B cell (primary cell): ENCODE data around the gene TCAP. TPM values are rescaled to one million over a fixed set of nuclear protein-coding genes. Genes with fewer than 3 reads are reported as not detected.

ENCODE experiments used
- ATAC-seq: fragments of 200-7000 bp; cut with Tn5 transposase; one replicate; pipeline ENCODE4 v1.10.0; 2021; ENCODE audit warnings: low read depth, mild to moderate bottlenecking, moderate number of reproducible peaks, moderate library complexity
- CTCF ChIA-PET: fragments of 350-600 bp; sonication (Branson Sonifier 250); formaldehyde crosslinking; loops from one replicate; lab custom pipeline; 2021; ENCODE audit warnings: antibody characterized with exemption, inconsistent platforms; lab: Charles Lee
- POLR2A ChIA-PET: fragments of 350-600 bp; sonication (Branson Sonifier 250); formaldehyde crosslinking; loops from one replicate; lab custom pipeline; 2021; ENCODE audit warnings: antibody characterized with exemption; lab: Charles Lee
- DNase-seq: peaks from one replicate; pipeline ENCODE4 v3.0.0; 2013
- H2AFZ ChIP-seq: 2 replicates; pipeline ENCODE4 v1.6.1; 2012; ENCODE audit warnings: mild to moderate bottlenecking, low read depth, low read length; ENCODE audit not compliant: insufficient read depth, poor library complexity, severe bottlenecking
- H3K27ac ChIP-seq, 2 donors: 1 replicate in 1 of 2; 2 replicates in 1 of 2; pipeline ENCODE4 v1.5.1; 2012 to 2013; ENCODE audit warnings: low read length in 2 of 2, mild to moderate bottlenecking in 2 of 2, moderate library complexity in 1 of 2
- H3K27me3 ChIP-seq, 4 experiments: fragments of 200-600 bp in 1 of 4; sonication (generic) in 1 of 4; replicated peaks in 1 of 4; 1 replicate in 2 of 4; 2 replicates in 2 of 4; pipeline versions ENCODE4 v1.6.1 to v1.7.0; 2013 to 2016; ENCODE audit warnings: low read length in 3 of 4, mild to moderate bottlenecking in 2 of 4, mixed read lengths in 1 of 4, moderate library complexity in 1 of 4; ENCODE audit not compliant: insufficient read depth in 4 of 4, control insufficient read depth in 3 of 4; ENCODE audit errors: control extremely low read depth in 1 of 4
- H3K36me3 ChIP-seq, 2 experiments: replicated peaks in 1 of 2; 1 replicate in 1 of 2; 2 replicates in 1 of 2; pipeline versions ENCODE4 v1.6.1 to v1.7.1; 2013; ENCODE audit warnings: low read length in 1 of 2; ENCODE audit not compliant: insufficient read depth in 2 of 2, control insufficient read depth in 1 of 2; ENCODE audit errors: control extremely low read depth in 1 of 2, extremely low read depth in 1 of 2
- H3K4me1 ChIP-seq, 2 donors: fragments of 200-600 bp in 1 of 2; sonication (generic) in 1 of 2; 1 replicate in 1 of 2; 2 replicates in 1 of 2; pipeline versions ENCODE4 v1.5.1 to v1.6.1; 2013 to 2017; ENCODE audit warnings: low read length in 2 of 2; ENCODE audit not compliant: control insufficient read depth in 2 of 2, insufficient read depth in 2 of 2
- H3K4me2 ChIP-seq: replicated peaks from 2 replicates; pipeline ENCODE3; 2012; ENCODE audit warnings: mild to moderate bottlenecking, low read depth, low read length; ENCODE audit not compliant: poor library complexity, severe bottlenecking
- H3K4me3 ChIP-seq, 5 experiments: fragments of 200-600 bp in 1 of 5; sonication (generic) in 1 of 5; 1 replicate in 3 of 5; 2 replicates in 2 of 5; pipeline versions ENCODE4 v1.5.1 to v1.7.0; 2011 to 2016; ENCODE audit warnings: low read length in 4 of 5, mild to moderate bottlenecking in 4 of 5, low read depth in 2 of 5, control low read depth in 1 of 5, moderate library complexity in 1 of 5; ENCODE audit not compliant: insufficient read depth in 1 of 5; ENCODE audit errors: control extremely low read depth in 1 of 5, extremely low read depth in 1 of 5
- H3K79me2 ChIP-seq: fragments of 200-600 bp; sonication (generic); one replicate; pipeline ENCODE4 v1.6.0; 2016; ENCODE audit warnings: low read length; ENCODE audit not compliant: control insufficient read depth, insufficient read depth
- H3K9ac ChIP-seq: fragments of 200-600 bp; sonication (generic); 2 replicates; pipeline ENCODE4 v1.6.1; 2017; ENCODE audit warnings: mild to moderate bottlenecking, low read length, moderate library complexity
- H3K9me3 ChIP-seq, 3 donors: one replicate each; pipeline versions ENCODE4 v1.6.1 to v1.7.1; 2013; ENCODE audit warnings: low read length in 2 of 3; ENCODE audit not compliant: control insufficient read depth in 2 of 3, insufficient read depth in 1 of 3; ENCODE audit errors: control extremely low read depth in 1 of 3
- H4K20me1 ChIP-seq: 2 replicates; pipeline ENCODE4 v1.6.0; 2012; ENCODE audit warnings: mild to moderate bottlenecking, low read length; ENCODE audit not compliant: insufficient read depth, control insufficient read depth, poor library complexity, severe bottlenecking
- H3K27ac Mint-ChIP-seq: one replicate; pipeline ENCODE4 v1.8.0; 2021; ENCODE audit warnings: mixed read lengths
- H3K27me3 Mint-ChIP-seq: one replicate; pipeline ENCODE4 v1.8.0; 2021; ENCODE audit warnings: mixed read lengths
- H3K4me1 Mint-ChIP-seq: one replicate; pipeline ENCODE4 v1.8.0; 2021; ENCODE audit warnings: mixed read lengths
- H3K4me3 Mint-ChIP-seq: one replicate; pipeline ENCODE4 v1.8.0; 2021; ENCODE audit warnings: mixed read lengths
- H3K9me3 Mint-ChIP-seq: one replicate; pipeline ENCODE4 v1.8.0; 2022; ENCODE audit warnings: mixed read lengths; ENCODE audit not compliant: insufficient read depth
- CTCF ChIP-seq: fragments of 200-600 bp; IDR thresholded peaks from one replicate; pipeline ENCODE4 v1.8.0; 2022; ENCODE audit warnings: antibody characterized with exemption, mild to moderate bottlenecking
- EZH2 ChIP-seq: IDR thresholded peaks from 2 replicates; pipeline ENCODE4 v1.6.1; 2012; ENCODE audit warnings: borderline replicate concordance, low read depth, mild to moderate bottlenecking, moderate library complexity, low read length; ENCODE audit not compliant: insufficient read depth, poor library complexity, severe bottlenecking
- WGBS: methylation state at CpG from one replicate; pipeline ENCODE4 v1.1.5; 2013; ENCODE audit warnings: missing lambda C conversion rate; ENCODE audit not compliant: insufficient coverage; 5-methylcytosine and 5-hydroxymethylcytosine counted together
- intact Hi-C: fragments of 100-400 bp; cut with micrococcal nuclease; formaldehyde crosslinking; loops from one replicate; pipeline ENCODE4 v1.10.0; 2022
- polyA plus RNA-seq: library from polyadenylated mRNA; depleted of rRNA; stranded (reverse); fragments of >200 nt; gene quantifications from 2 replicates; pipeline ENCODE4 v1.2.3, GENCODE V29; 2012
- total RNA-seq, 2 donors: library from RNA; stranded (reverse); fragments of 120-200 nt in 1 of 2; gene quantifications; 1 replicate in 1 of 2; 2 replicates in 1 of 2; pipeline versions ENCODE4 v1.2.3 to v1.2.4, GENCODE V29; 2013 to 2022

Gene TCAP
- total and polyA plus RNA-seq, 2 donors (not counting 1 experiment from before 2014, with no cell fraction given) = 3.8 to 5.1 TPM

GRCh38 chr17:39665642-39666224, 584 bp downstream of the TCAP start:
- peaks cover 28 to 39% of the 10 kb centered on the region in 2 donors for H3K4me1 ChIP-seq
- H3K36me3 ChIP-seq = peaks cover 0 to 20% of the 10 kb centered on the region in 2 experiments
- Mint-ChIP-seq H3K27me3 (peaks cover 23% of the 10 kb centered on the region), H3K9me3 (no peaks in the 10 kb centered on the region), H3K4me3 (peak overlapping the region; percentile 13), H3K4me1 (peaks cover 26% of the 10 kb centered on the region), H3K27ac (no peak overlapping the region)
- CTCF ChIA-PET = interaction anchor here (0.8 to 8.7 kb wide), 6 partner anchors 10 to 44 kb away, joined by 3 to 109 read pairs (median 6); no protein-coding TSS in a partner anchor
- ATAC-seq (peak; percentile 18), DNase-seq (no peak)
- peaks cover 7% of the 10 kb centered on the region for H3K79me2 ChIP-seq
- H3K9ac ChIP-seq = no peak overlapping the region
- 80% methylated on average over 17 of the region's 17 CpGs for WGBS
- H3K4me2 ChIP-seq = no peak overlapping the region
- no peak overlapping the region for H3K27ac ChIP-seq
- H2AFZ ChIP-seq = no peak overlapping the region
- intact Hi-C loops = loop anchor here (5.0 kb wide), 1 partner anchor 202 kb away; the partner anchor contains the start of gene ZPBP2
- peaks cover 0 to 2% (median 0%) of the 10 kb centered on the region in 3 donors for H3K9me3 ChIP-seq
- TF ChIP-seq EZH2 (no peak), CTCF (no peak)
- POLR2A ChIA-PET = interaction anchor here (1.1 to 2.0 kb wide), 2 partner anchors 10 to 12 kb away, joined by 3 to 7 read pairs; no protein-coding TSS in a partner anchor
- H3K4me3 ChIP-seq = no peak overlapping the region
- peaks cover 0 to 28% (median 7%) of the 10 kb centered on the region in 4 experiments for H3K27me3 ChIP-seq
- no peaks in the 10 kb centered on the region for H4K20me1 ChIP-seq

GRCh38 chr17:39666231-39666600, 1.1 kb downstream of the TCAP start:
- no peak for ATAC-seq
- no peaks in the 10 kb centered on the region for H3K9me3 Mint-ChIP-seq
- peak overlapping the region; percentile 13 for H3K4me3 Mint-ChIP-seq
- no peak overlapping the region for H3K4me2 ChIP-seq
- no peak overlapping the region for H3K27ac ChIP-seq
- TF ChIP-seq EZH2 (no peak), CTCF (no peak)
- peaks cover 0 to 2% (median 0%) of the 10 kb centered on the region in 3 donors for H3K9me3 ChIP-seq
- H4K20me1 ChIP-seq = no peaks in the 10 kb centered on the region
- intact Hi-C loops = loop anchor here (5.0 kb wide), 1 partner anchor 201 kb away; the partner anchor contains the start of gene ZPBP2
- H3K4me1 ChIP-seq = peaks cover 27 to 34% of the 10 kb centered on the region in 2 donors
- peaks cover 24% of the 10 kb centered on the region for H3K4me1 Mint-ChIP-seq
- peaks cover 23% of the 10 kb centered on the region for H3K27me3 Mint-ChIP-seq
- CTCF ChIA-PET = interaction anchor here (0.6 to 8.7 kb wide), 9 partner anchors 10 to 292 kb away, joined by 3 to 109 read pairs (median 3); partner anchors contain the start of gene MIEN1
- DNase-seq = no peak
- 72% methylated on average over 2 of the region's 2 CpGs for WGBS
- H3K79me2 ChIP-seq = peaks cover 7% of the 10 kb centered on the region
- peaks cover 0 to 15% of the 10 kb centered on the region in 2 experiments for H3K36me3 ChIP-seq
- H3K4me3 ChIP-seq = no peak overlapping the region
- H3K9ac ChIP-seq = no peak overlapping the region
- peaks cover 0 to 32% (median 7%) of the 10 kb centered on the region in 4 experiments for H3K27me3 ChIP-seq
- no peak overlapping the region for H2AFZ ChIP-seq
- POLR2A ChIA-PET = interaction anchor here (1.1 to 2.0 kb wide), 2 partner anchors 10 to 12 kb away, joined by 3 to 7 read pairs; no protein-coding TSS in a partner anchor
- H3K27ac Mint-ChIP-seq = no peak overlapping the region
